HUES48 (cell line): Measurements from ENCODE around the gene MYBBP1A.

Experiments
- H3K27ac ChIP-seq: one replicate; pipeline ENCODE4 v1.7.0; 2013; ENCODE audit warnings: low read depth, low read length, inconsistent platforms
- H3K27me3 ChIP-seq: 2 replicates; pipeline ENCODE4 v1.6.1; 2013; ENCODE audit warnings: mild to moderate bottlenecking, low read length; ENCODE audit not compliant: control insufficient read depth, insufficient read depth
- H3K36me3 ChIP-seq: 2 replicates; pipeline ENCODE4 v1.6.1; 2013; ENCODE audit warnings: low read length; ENCODE audit not compliant: control insufficient read depth, insufficient read depth
- H3K4me1 ChIP-seq: 2 replicates; pipeline ENCODE4 v1.6.1; 2013; ENCODE audit warnings: mild to moderate bottlenecking, low read length; ENCODE audit not compliant: control insufficient read depth, insufficient read depth
- H3K4me3 ChIP-seq: 2 replicates; pipeline ENCODE4 v1.5.1; 2013; ENCODE audit warnings: mild to moderate bottlenecking, low read depth, low read length
- H3K9ac ChIP-seq: 2 replicates; pipeline ENCODE4 v1.6.1; 2013; ENCODE audit warnings: mild to moderate bottlenecking, low read depth, low read length, moderate library complexity
- H3K9me3 ChIP-seq: 2 replicates; pipeline ENCODE4 v1.6.1; 2013; ENCODE audit warnings: low read length; ENCODE audit not compliant: control insufficient read depth, insufficient read depth

Gene MYBBP1A

DNA sequence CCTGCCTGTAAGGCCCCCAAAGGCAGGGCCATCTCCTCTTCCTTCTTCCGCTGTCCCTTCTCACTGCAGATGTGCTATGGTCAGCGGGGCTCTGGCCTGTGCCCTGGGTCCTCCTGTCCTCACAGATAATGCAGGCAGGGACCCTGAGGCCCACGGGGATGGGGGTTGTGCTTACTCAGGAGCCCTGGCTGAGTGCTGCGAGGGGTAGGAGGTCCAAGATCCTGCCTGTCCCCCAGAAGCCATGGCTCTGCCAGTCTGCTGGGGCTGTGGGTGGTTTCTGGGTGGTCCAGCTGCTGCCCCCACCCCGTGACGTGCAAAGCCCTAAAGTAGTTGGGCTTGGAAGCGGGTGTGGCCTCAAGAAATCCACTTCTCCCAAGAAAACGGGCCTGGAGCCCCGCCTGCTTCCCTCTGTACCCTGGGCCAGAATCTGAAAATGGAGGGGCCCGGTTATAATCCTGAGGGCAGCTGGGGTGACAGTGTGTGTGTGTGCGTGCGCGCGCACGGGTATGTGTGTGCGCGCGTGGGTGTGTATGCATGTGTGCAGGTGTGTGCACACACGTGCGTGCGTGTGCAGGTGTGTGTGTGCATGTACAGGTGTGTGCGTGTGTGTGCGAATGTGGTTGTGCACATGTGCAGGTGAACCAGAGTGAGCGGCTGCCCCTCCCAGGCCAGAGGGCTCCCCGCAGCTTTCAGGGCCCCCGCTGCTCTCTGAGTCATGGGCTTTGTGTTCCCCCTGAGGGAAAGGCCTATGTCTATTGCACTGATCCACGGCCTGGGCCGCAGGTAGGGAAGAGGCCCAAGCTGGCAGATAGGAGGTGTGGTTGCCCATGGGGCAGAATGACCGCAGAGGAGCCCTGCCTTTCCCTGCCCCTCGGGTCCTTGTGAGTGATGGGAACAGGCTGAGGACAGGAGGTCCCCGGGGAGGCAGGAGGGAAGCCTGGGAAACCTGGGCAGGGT is 42.8 kb downstream of the MYBBP1A start:
- no peaks in the 10 kb centered on the region for H3K9me3 ChIP-seq
- H3K4me3 ChIP-seq: no peak overlapping the region
- no peaks in the 10 kb centered on the region for H3K4me1 ChIP-seq
- H3K9ac ChIP-seq: no peak overlapping the region
- no peaks in the 10 kb centered on the region for H3K36me3 ChIP-seq
- H3K27me3 ChIP-seq: no peaks in the 10 kb centered on the region
- no peak overlapping the region for H3K27ac ChIP-seq

- no peak overlapping the region for H3K9ac ChIP-seq
- H3K27ac ChIP-seq: no peak overlapping the region
- no peak overlapping the region for H3K4me3 ChIP-seq
- no peaks in the 10 kb centered on the region for H3K36me3 ChIP-seq
- H3K4me1 ChIP-seq: no peaks in the 10 kb centered on the region
- H3K9me3 ChIP-seq: no peaks in the 10 kb centered on the region
- H3K27me3 ChIP-seq: no peaks in the 10 kb centered on the region
Measured at GRCh38 chr17:4511199-4511932, 43.8 kb downstream of the MYBBP1A start.

DNA sequence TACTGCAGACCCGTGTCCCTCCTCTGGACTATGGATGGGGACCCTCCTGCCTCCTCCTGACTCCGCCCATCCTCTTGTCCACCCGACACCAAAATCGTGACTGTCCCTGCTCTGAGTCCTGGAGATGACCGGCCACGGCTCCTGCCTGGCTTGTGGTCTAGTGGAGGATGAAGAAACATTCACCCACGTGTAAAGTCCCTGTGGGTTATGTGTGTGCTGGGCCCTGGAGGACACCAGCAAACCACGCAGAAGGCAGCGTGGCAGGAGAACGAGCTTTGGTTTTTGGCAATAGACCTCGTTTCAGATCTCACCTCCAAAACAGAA is 44.6 kb downstream of the MYBBP1A start:
- no peak overlapping the region for H3K27ac ChIP-seq
- H3K9ac ChIP-seq: no peak overlapping the region
- no peaks in the 10 kb centered on the region for H3K27me3 ChIP-seq
- H3K4me3 ChIP-seq: no peak overlapping the region
- no peaks in the 10 kb centered on the region for H3K9me3 ChIP-seq
- H3K4me1 ChIP-seq: no peaks in the 10 kb centered on the region
- no peaks in the 10 kb centered on the region for H3K36me3 ChIP-seq

DNA sequence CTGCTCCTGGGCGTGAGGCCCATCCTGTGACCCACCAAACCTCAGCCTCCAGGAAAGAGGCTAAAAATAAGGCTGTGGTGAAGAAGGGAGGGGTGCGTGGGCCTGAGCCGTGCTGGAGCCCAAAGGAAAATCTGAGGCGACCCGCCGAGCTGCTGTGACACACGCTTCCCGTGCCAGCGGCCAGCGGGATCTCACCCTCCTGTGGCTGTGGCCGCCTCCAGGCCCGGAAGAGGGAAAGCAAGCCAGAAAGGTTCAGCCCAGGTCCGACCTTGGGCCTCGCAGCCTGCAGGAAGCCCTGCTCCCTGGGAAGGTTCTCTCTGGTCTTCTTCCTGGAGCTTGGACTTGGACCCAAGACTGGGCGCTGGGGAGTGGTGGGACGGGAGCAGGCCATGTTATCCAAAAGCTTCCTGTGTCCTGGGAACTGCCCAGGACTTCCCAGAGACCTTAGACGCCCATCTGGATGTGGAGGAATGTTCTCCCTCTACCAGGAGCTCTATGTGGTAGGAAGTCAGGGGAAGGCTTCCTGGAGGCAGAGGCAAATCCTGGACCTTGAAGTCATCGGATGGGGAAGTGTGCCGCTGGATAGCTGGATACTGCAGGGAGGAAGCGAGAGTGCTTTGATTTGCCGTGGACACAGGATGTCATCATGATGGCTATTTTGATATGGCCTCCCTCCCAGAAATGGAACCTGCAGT is 45.1 kb downstream of the MYBBP1A start:
- Histone ChIP-seq H3K4me1 (no peaks in the 10 kb centered on the region), H3K27me3 (no peaks in the 10 kb centered on the region), H3K36me3 (no peaks in the 10 kb centered on the region), H3K9me3 (no peaks in the 10 kb centered on the region), H3K9ac (no peak overlapping the region), H3K27ac (no peak overlapping the region), H3K4me3 (no peak overlapping the region)

DNA sequence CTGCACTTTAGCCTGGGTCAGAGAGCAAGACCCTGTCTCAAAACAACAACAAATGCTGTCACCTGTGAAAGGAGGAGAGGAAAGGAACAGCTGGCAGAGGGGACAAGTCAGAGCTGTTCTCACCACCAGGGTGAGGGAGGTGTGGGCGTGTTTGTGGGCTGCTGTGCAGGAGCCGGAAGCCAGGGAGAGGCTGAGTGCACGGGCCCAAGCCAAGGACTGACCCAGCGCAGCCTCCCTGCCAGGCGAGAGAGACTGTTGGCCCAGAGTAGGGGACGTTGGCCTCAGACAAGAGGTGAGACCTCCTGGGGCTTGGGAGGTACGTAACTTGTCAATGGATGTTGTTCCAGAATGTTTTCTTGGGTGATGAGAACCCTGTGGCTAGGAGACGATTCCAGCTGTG is 45.8 kb downstream of the MYBBP1A start:
- H3K36me3 ChIP-seq: no peaks in the 10 kb centered on the region
- H3K9me3 ChIP-seq: no peaks in the 10 kb centered on the region
- no peaks in the 10 kb centered on the region for H3K4me1 ChIP-seq
- no peaks in the 10 kb centered on the region for H3K27me3 ChIP-seq
- no peak overlapping the region for H3K27ac ChIP-seq
- H3K4me3 ChIP-seq: no peak overlapping the region
- no peak overlapping the region for H3K9ac ChIP-seq

- Histone ChIP-seq H3K9me3 (no peaks in the 10 kb centered on the region), H3K4me1 (no peaks in the 10 kb centered on the region), H3K36me3 (no peaks in the 10 kb centered on the region), H3K4me3 (no peak overlapping the region), H3K9ac (no peak overlapping the region), H3K27me3 (no peaks in the 10 kb centered on the region), H3K27ac (no peak overlapping the region)
Measured at GRCh38 chr17:4508207-4508606, 47.0 kb downstream of the MYBBP1A start.

- no peak overlapping the region for H3K9ac ChIP-seq
- no peaks in the 10 kb centered on the region for H3K27me3 ChIP-seq
- H3K27ac ChIP-seq: no peak overlapping the region
- no peaks in the 10 kb centered on the region for H3K9me3 ChIP-seq
- no peak overlapping the region for H3K4me3 ChIP-seq
- H3K36me3 ChIP-seq: no peaks in the 10 kb centered on the region
- H3K4me1 ChIP-seq: no peaks in the 10 kb centered on the region
Measured at GRCh38 chr17:4507361-4508111, 47.6 kb downstream of the MYBBP1A start.

DNA sequence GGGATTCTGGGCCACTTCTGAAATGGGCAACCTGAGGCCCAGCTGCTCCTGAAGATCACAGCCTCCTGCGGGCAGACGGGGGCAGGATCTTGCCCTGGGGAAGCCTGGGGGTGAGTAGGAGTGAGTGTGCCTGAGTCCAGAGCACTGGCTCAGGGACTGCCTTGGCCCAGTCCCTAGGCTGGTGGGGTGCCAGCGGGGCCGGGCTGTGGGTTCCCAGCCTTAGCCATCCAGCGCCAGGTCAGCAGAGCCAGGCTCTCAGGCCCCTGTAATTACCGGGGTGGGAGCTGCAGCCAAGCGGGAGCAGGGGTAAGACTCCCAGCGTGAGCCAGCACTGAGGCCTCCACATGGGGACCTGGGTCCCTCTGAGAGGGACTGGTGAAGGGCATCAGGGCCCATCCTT is 48.3 kb downstream of the MYBBP1A start:
- H3K36me3 ChIP-seq: no peaks in the 10 kb centered on the region
- H3K4me3 ChIP-seq: no peak overlapping the region
- H3K27me3 ChIP-seq: peaks cover under 1% of the 10 kb centered on the region; the same call in 1 of the 2 replicates
- H3K27ac ChIP-seq: no peak overlapping the region
- no peak overlapping the region for H3K9ac ChIP-seq
- no peaks in the 10 kb centered on the region for H3K9me3 ChIP-seq
- no peaks in the 10 kb centered on the region for H3K4me1 ChIP-seq

DNA sequence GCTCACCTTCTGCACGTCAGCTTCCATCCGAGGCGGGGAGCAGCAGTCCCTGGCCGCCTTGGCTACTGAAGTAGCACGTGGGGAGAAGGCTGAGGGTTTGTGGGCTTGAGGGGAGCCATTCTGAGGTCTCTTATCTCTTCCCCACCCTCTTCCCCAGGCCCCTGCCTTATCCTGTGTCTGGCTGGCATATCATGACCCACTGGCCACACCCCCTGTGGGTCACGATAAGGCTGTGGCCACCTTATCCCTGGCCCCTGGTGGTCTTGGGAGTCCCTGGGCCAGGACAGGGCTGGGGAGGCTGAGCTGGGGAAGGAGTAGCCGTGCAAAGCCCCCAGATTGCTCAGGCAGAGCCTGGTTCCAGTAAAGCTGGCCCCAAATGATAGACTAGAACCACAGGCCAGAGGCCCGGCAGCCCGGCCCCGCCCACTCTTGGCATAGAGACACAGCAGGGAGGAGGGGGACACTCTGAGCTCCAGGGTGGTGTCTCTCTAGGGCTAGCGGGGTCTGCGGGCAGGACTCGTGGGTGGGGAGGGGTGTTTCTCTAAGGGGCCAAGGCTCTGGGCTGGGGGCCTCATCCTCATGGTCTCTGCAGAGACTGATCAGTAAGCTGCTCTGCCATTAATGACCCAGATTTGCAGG is 48.9 kb downstream of the MYBBP1A start:
- H3K4me3 ChIP-seq: no peak overlapping the region
- peaks cover 7% of the 10 kb centered on the region for H3K27me3 ChIP-seq
- H3K36me3 ChIP-seq: no peaks in the 10 kb centered on the region
- H3K9me3 ChIP-seq: no peaks in the 10 kb centered on the region
- no peak overlapping the region for H3K27ac ChIP-seq
- H3K4me1 ChIP-seq: no peaks in the 10 kb centered on the region
- H3K9ac ChIP-seq: no peak overlapping the region

DNA sequence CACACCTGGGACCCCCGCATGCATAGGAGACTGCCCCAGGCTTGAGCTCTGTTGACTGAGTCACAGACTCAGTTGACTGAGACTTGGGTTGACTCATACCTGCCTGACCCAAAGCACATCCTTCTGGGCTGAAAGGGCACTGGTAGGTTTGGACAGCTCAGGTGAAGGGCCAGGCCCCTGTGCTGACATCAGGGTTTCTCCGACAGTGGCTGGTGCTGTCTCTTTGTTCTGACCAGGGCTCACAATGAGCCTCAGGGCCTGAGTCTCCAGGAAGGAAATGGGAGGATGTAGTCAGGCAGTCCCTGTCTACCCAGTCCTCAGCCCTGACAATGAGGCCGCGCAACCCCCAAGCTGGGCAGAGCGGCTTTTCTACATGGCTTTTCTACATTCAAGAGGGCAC is 50.0 kb downstream of the MYBBP1A start:
- no peak overlapping the region for H3K4me3 ChIP-seq
- H3K27me3 ChIP-seq: peaks cover 18% of the 10 kb centered on the region

More for the DNA sequence above, 50.0 kb downstream of the MYBBP1A start:
- Histone ChIP-seq H3K9ac (no peak overlapping the region), H3K9me3 (no peaks in the 10 kb centered on the region), H3K36me3 (no peaks in the 10 kb centered on the region), H3K4me1 (no peaks in the 10 kb centered on the region), H3K27ac (no peak overlapping the region)
